ENCODE measurements around the gene PFKFB1.
"Not testable (repeated sequence)": the region's sequence is repeated elsewhere in the genome, so short reads cannot be mapped to it uniquely, and the experiment has no call there.

The PFKFB1 gene

DNA sequence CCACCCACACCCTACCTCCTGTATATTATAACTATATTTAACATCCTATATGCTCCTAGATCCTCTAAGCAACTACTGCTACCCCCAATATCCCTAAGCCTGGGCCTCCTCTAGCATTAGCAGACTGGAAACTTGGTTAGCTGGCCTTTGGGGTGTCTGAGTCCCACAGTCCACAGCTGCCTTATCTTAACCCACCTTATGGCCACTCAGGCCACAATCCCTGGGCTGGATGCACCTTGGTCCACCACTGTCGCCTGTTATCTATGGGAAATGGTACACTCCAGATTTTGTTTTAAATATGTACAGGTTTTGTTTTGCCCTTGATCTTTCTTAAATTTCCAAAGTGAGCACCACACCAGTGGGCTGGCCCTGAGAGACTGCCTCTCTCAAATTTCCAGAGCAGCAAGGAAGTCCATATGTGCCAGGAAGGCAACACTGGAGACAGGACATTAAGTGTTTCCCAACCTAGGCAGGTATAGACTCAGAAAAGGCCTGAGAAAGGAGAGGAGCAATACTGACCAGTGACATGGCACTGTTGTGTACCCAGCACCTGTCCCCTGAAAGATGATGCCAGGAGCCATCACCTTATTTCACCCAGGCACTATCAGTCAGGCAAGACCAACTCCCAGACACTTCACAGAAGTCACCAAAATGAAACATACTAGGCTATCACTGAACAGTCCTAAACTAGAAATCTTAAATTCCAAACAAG lies 921 bp downstream of the PFKFB1 start:
- DNase-seq (ENCODE audit: low read depth, low spot score): no peak

GRCh38 chrX:54991706-54992105 lies 2.3 kb downstream of the PFKFB1 start:
- no peak for DNase-seq (ENCODE audit: low read depth, low spot score)

- DNase-seq (ENCODE audit: low read depth, low spot score): not testable (repeated sequence)
Observed at GRCh38 chrX:54983306-54983705, 10.7 kb downstream of the PFKFB1 start.

DNA sequence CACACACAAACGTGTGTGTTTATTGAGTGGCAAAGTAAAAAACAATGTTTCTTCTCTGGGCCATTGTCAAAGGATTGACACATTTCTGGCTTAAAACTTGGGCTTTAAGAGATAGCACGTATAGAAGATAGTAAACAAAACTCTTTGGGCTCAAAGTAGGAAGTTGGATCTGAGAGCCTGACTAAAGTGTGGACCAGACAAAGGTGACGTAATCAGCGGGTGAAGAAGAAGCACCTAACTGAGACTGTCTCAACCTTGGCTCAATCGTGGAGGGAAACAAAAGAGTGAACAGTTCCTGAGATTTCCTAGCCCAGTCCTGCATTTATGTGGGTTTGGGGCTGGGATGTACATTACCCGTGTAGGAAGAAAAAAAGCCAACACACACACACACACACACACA lies 13.7 kb downstream of the PFKFB1 start:
- DNase-seq (ENCODE audit: low read depth, low spot score): no peak

DNA sequence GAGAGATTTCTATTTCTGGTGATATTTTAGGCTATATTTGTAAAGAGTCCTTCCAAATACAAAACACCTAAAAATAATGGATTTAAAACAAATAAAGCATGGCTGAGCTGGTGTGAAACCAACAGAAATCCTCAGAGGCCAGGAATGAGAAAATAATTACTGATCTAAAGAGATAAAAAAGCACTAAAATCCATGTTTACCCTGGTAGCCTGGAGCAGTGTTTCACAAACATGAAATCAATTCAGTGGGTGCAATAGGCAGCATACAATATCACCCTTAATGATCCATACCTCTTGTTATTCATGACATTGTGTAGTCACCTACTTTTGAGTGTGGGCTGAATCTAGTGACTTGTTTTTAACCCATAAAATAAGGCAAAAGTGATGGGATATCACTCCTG lies 14.6 kb downstream of the PFKFB1 start:
- DNase-seq (ENCODE audit: low read depth, low spot score): no peak

DNA sequence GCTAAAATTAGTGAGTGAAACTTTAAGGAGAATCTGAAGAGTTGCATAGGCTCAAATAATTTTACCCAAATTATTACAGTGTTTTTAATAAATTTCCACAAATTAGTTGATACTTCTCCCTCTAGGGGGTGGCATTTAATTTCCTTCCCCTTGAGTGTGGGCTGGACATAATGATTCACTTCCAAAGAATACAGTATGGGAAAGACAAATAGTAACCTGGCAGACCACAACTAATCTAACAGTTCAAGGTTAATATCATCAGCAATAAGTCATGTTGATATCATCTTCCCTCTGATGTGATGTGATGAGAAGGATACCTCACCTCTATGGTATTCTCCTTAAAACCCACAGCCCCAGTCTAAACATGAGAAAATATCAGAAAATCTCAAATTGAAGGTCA lies 15.5 kb downstream of the PFKFB1 start:
- no peak for DNase-seq (ENCODE audit: low read depth, low spot score)

DNA sequence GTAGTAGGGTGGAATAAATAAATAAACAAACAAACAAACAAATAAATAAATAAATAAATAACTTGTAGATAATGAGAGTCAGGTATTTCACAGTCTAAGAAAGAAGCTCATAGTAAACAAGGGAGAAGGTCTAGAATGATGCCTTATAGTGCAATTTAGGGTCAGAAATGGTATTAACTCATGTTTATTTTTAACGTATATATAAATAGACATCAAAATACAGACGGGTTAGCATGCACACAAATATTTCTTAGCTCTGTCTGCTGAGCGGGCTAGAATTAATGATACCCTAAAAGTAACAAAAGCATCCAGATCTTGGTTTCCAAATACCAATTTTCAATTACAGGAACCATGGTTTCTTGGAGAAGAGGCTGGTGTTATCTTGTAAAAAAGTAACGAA lies 16.6 kb downstream of the PFKFB1 start:
- no peak for DNase-seq (ENCODE audit: low read depth, low spot score)

DNA sequence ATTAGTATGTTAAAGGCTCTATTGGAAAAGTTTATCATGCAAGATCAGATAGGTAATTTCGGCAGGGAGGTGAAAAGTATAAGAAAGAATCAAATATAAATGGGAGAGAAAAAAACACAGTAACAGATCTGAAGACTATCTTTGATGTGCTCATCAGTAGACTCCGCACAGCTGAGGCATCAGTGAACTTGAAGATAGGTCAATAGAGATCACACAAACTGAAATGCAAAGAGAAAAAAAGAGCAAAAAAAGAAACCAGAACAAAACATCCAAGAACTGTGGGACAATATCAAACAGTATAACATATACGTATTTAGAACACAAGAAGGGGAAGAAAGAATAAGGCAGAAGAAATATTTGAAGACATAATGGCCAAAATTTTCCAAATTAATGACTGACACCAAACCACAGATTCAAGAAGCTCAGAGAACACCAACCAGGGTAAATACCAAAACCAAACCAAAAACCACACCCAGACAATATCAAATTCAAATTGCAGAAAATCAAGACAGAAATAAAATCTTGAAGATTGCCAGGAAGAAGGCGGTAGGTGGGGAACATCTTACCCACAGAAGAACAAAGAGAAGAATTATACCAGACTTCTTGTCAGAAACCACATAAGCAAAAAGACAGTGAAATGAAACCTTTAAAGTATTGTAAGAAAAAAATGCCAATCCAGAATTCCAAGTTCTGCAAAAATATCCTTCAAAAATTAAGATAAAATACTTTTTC lies 29.1 kb downstream of the PFKFB1 start:
- no peak for DNase-seq (ENCODE audit: low read depth, low spot score)

- no peak for DNase-seq (ENCODE audit: low read depth, low spot score)
Observed at GRCh38 chrX:54961750-54962149, 32.2 kb downstream of the PFKFB1 start.

DNA sequence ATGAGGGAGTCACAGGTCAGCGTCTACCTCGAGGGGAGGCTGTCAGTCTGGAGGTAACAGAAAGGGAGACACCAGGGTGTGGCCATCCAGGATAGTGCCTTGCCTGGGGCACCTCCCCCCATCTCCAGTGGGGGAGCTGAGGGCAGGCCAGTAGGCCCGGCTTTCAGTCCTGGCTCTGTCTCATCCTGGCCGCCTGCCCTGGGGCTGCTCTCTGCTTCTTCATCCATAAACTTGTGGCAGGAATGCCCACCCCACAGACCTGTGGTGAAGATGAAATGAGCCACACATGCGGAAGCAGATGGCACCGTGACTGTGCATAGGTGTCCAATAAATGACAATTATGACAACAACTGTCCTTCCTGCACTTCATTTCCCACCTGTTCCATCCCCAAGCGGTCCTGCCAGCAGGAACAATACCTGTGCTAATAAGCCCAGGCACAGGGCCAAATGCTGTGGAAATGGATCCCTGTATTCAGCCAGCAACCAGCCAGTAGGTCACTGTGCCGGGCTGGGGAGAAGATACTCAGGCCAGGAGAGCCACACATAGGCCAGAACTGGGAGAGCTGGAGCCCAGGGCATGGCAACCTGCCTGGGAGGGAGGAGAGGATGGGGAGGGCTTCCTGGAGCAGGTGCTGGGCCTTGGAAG lies 43.1 kb downstream of the PFKFB1 start:
- DNase-seq (ENCODE audit: low read depth, low spot score): no peak

DNA sequence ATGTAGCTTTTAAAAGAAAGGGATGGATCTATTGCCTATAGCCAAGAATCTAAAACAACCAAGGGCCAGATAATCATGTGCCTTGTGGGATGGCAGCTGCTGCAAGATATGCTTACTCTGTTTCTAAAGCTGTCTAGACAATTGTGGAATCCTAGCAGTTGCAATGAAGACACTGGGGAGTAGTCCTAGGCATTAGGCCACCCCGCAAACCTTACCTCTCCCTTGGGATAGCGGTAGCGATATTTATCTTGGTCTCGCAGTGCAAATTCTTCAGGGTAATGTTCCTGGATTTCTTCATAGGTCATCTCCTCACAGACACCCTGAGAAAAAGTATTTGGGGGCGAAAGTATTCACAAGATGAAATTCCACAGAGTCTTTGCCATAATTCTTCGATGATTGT lies 48.8 kb downstream of the PFKFB1 start:
- DNase-seq (ENCODE audit: low read depth, low spot score): no peak

GRCh38 chrX:54944816-54945215 lies 49.2 kb downstream of the PFKFB1 start:
- DNase-seq (ENCODE audit: low read depth, low spot score): no peak

DNA sequence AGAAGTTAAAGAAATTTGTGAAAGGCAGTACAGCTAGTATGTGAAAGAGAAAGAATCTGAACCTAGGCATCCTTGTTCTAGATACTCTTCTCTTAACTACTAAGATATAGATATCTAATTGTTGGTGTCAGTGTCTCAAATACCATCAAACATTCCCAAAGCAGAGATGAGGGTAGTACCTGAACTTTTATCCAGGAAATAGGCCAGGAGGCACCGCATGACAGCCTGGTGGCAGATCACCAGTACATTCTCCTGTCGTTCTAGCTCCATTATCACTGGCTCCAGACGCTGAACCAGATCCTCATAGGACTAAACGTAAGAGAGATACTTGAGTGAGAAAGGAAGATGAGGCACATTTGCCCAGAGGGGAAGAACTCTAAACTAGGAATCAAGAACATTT lies 56.6 kb downstream of the PFKFB1 start:
- no peak for DNase-seq (ENCODE audit: low read depth, low spot score)

DNA sequence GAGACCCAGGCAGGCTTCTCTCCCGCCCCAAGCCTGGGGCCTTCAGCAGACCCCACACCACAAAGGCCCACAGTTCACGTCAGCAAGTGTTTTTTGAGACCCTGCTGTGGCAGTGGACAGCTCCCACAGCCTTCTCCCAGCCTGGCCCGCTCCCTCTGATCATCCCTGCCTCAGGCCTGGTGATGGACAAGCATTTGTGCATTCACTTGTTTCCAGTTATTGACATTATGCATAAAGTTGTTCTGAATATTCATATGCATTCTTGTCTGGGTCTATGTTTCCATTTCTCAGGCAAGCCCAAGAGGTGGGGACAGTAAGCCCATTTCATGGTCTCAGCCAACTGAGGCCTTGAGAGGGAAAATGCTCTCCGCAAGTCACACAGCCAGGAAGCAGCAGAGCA lies 58.7 kb downstream of the PFKFB1 start:
- DNase-seq (ENCODE audit: low read depth, low spot score): no peak

DNA sequence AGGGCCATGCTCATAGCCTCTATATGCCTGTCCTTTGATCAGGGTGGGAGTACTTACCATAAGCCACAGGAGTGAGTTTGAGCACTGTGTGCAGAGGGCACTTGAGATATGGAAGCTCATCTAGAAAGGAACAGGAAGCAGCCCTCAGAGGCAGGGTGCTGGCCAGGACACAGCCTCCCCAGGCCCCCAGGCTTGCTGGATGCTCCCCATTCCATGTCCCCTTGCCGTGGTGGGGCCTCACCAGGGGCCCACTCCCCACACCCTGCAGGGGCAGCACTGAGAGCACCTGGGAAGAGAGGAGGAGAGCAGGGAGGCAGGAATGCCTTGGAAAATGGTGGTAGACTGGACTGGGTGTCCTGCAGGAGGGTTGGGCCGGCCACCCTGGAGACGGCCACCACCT lies 59.1 kb downstream of the PFKFB1 start:
- DNase-seq (ENCODE audit: low read depth, low spot score): no peak

GRCh38 chrX:54934058-54934457 lies 59.9 kb downstream of the PFKFB1 start:
- DNase-seq (ENCODE audit: low read depth, low spot score): no peak

- no peak for DNase-seq (ENCODE audit: low read depth, low spot score)
Observed at GRCh38 chrX:54933150-54933826, 60.7 kb downstream of the PFKFB1 start.

GRCh38 chrX:54931107-54931506 lies 62.9 kb downstream of the PFKFB1 start:
- no peak for DNase-seq (ENCODE audit: low read depth, low spot score)

DNA sequence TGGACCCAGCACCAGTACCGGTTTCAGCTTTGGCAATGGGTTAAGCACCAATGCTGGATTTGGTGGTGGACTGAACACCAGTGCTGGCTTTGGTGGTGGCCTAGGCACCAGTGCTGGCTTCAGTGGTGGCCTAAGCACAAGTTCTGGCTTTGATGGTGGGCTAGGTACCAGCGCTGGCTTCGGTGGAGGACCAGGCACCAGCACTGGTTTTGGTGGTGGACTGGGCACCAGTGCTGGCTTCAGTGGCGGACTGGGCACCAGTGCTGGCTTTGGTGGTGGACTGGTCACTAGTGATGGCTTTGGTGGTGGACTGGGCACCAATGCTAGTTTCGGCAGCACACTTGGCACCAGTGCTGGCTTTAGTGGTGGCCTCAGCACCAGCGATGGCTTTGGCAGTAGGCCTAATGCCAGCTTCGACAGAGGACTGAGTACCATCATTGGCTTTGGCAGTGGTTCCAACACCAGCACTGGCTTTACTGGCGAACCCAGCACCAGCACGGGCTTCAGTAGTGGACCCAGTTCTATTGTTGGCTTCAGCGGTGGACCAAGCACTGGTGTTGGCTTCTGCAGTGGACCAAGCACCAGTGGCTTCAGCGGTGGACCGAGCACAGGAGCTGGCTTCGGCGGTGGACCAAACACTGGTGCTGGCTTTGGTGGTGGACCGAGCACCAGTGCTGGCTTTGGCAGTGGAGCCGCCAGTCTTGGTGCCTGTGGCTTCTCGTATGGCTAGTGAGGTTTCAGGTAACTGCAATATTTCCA lies 63.5 kb downstream of the PFKFB1 start:
- DNase-seq (ENCODE audit: low read depth, low spot score): no peak

DNA sequence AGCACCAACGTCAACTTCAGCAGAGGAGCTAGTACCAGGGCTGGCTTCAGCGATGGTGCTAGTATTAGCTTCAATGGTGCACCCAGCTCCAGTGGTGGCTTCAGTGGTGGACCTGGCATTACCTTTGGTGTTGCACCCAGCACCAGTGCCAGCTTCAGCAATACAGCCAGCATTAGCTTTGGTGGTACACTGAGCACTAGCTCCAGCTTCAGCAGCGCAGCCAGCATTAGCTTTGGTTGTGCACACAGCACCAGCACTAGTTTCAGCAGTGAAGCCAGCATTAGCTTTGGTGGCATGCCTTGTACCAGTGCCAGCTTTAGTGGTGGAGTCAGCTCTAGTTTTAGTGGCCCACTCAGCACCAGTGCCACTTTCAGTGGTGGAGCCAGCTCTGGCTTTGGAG lies 65.1 kb downstream of the PFKFB1 start:
- no peak for DNase-seq (ENCODE audit: low read depth, low spot score)

GRCh38 chrX:54926978-54927377 lies 67.0 kb downstream of the PFKFB1 start:
- no peak for DNase-seq (ENCODE audit: low read depth, low spot score)

- no peak for DNase-seq (ENCODE audit: low read depth, low spot score)
Observed at GRCh38 chrX:54923376-54923775, 70.6 kb downstream of the PFKFB1 start.

All from iPS DF 19.7 (cell line).